ENCODE data around the gene ZNF488. TPM values are rescaled to one million over a fixed set of nuclear protein-coding genes. Genes with fewer than 3 reads are reported as not detected.

Gene ZNF488
- total and polyA plus RNA-seq, 9 donors = 1.2 to 5.2 (median 3.9) TPM

DNA sequence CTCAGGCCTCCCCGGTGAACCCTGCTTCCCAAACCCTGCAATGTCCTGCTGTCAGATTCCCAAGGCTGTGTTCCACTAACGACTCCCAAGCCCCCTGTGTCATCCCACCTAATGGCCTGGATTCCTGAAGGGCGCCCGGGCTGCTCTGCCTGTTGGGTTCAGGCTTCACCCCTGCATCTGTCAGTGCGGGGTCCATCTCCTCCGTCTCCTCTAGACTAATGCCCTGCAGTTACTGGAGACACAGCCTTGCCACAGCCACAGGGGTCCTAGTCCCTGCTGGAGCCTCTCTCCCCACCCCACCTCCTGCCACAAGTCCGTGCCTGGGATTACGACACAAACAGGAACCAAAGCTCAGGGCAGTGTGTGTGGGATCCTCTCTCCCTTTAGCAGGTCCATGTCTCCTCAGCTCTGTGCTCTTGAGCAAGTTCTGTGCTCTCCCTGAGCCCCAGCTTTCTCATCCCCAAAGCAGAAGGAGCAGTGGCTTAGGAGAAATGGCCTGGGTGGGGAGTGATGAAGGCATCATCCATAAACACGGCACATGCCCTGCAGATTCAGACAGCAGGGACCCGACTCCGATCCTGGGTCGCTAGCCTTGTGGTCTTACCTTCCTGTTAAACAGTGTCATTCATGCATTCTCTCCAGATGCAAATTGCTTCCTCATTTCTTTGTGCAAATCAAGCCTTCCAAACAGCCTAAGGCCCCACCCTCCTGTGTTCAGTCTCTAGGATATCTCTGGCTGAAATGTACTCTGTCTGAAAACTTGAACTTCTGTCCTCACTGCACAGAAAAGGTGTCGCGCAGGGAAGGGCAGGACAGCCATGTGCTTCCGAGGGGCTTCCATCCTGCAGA lies 44.1 kb downstream of the ZNF488 start:
- no peaks in the 10 kb centered on the region for H3K36me3 ChIP-seq (ENCODE audit: control insufficient read depth, insufficient read depth, low read length)
- H3K27ac ChIP-seq (ENCODE audit: low read length) = no peak overlapping the region
- no peak overlapping the region for H3K4me3 ChIP-seq (ENCODE audit: low read length)
- no peaks in the 10 kb centered on the region for H3K4me1 ChIP-seq (ENCODE audit: control insufficient read depth, insufficient read depth, low read length)
- DNase-seq = no peak
- peaks cover 13% of the 10 kb centered on the region for H3K27me3 ChIP-seq (ENCODE audit: control insufficient read depth, insufficient read depth, low read length)
- WGBS (ENCODE audit: insufficient coverage) = 72% methylated on average over 8 of the region's 15 CpGs
- H3K9me3 ChIP-seq (replicated peaks; ENCODE audit: control insufficient read depth, low read depth, low read length) = no peaks in the 10 kb centered on the region

GRCh38 chr10:47339186-47339735 lies 44.8 kb downstream of the ZNF488 start:
- H3K4me3 ChIP-seq (ENCODE audit: low read length) = no peak overlapping the region
- no peaks in the 10 kb centered on the region for H3K36me3 ChIP-seq (ENCODE audit: control insufficient read depth, insufficient read depth, low read length)
- no peaks in the 10 kb centered on the region for H3K4me1 ChIP-seq (ENCODE audit: control insufficient read depth, insufficient read depth, low read length)
- peaks cover 13% of the 10 kb centered on the region for H3K27me3 ChIP-seq (ENCODE audit: control insufficient read depth, insufficient read depth, low read length)
- no peak for DNase-seq
- no peaks in the 10 kb centered on the region for H3K9me3 ChIP-seq (replicated peaks; ENCODE audit: control insufficient read depth, low read depth, low read length)
- no peak overlapping the region for H3K27ac ChIP-seq (ENCODE audit: low read length)
- WGBS (ENCODE audit: insufficient coverage) = 82% methylated on average over 5 of the region's 8 CpGs

GRCh38 chr10:47337310-47337709 lies 46.8 kb downstream of the ZNF488 start:
- Histone ChIP-seq H3K4me1 (ENCODE audit: control insufficient read depth, insufficient read depth, low read length) (no peaks in the 10 kb centered on the region), H3K4me3 (ENCODE audit: low read length) (no peak overlapping the region), H3K27ac (ENCODE audit: low read length) (no peak overlapping the region), H3K36me3 (ENCODE audit: control insufficient read depth, insufficient read depth, low read length) (no peaks in the 10 kb centered on the region), H3K27me3 (ENCODE audit: control insufficient read depth, insufficient read depth, low read length) (peaks cover 13% of the 10 kb centered on the region), H3K9me3 (replicated peaks; ENCODE audit: control insufficient read depth, low read depth, low read length) (no peaks in the 10 kb centered on the region)
- no peak for DNase-seq
- WGBS (ENCODE audit: insufficient coverage) = 80% methylated on average over 2 of the region's 4 CpGs

DNA sequence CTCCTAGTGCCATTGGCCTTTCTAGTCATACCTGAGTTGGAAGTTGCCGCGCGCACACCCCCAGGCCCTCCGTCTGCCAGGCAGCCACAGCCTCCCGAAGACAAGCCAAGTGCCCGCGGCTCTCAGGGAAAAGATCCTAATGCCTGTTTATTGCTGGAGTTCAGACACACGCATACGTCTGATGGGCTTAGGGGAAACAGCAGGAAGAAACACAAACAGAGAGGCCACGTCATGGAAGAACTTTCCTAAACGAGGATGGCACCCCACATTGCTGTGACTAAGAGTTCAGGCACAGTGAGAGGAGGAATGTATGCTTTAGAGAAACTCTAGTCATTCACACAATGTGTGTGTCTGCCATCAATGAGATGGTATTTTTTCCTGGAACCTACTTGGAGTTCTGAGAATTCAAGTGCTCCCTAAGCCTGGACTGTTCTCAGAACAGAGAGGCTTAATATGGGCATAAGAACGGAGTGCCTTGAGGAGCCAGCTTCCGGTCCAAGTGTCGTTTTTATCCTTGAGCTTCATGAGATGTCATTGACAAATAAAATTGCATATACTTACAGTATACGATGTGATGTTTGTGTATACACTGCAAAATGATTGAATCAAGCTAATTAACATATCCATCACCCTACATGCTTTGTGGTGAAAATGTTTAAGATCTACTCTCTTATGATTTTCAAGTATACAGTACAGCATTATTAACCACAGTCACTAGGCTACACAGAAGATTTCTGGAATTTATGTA lies 47.5 kb downstream of the ZNF488 start:
- Histone ChIP-seq H3K27me3 (ENCODE audit: control insufficient read depth, insufficient read depth, low read length) (peaks cover 16% of the 10 kb centered on the region), H3K27ac (ENCODE audit: low read length) (no peak overlapping the region), H3K9me3 (replicated peaks; ENCODE audit: control insufficient read depth, low read depth, low read length) (no peaks in the 10 kb centered on the region), H3K36me3 (ENCODE audit: control insufficient read depth, insufficient read depth, low read length) (no peaks in the 10 kb centered on the region), H3K4me1 (ENCODE audit: control insufficient read depth, insufficient read depth, low read length) (no peaks in the 10 kb centered on the region), H3K4me3 (ENCODE audit: low read length) (no peak overlapping the region)
- 68% methylated on average over 9 of the region's 15 CpGs for WGBS (ENCODE audit: insufficient coverage)
- no peak for DNase-seq

DNA sequence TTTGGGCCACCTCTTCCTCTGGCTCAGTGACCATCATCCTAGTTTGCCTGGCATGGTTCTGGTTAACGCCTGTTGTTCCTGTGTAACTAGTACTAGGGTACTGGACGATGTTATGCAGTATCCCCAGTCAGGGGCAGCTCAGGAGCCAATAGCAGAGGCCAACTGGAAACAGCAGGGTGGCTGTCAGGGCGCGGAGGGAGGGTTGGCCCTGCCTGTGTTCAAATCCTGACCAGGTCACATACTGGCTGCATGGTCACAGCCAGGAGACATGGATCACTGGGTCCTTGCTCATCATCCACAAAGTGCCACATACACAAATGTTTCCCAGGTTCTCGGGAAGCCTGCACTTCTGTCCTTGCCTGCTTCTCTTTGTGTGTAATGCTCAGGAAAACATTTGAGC lies 48.2 kb downstream of the ZNF488 start:
- WGBS (ENCODE audit: insufficient coverage) = 85% methylated on average over 5 of the region's 5 CpGs
- no peak overlapping the region for H3K27ac ChIP-seq (ENCODE audit: low read length)
- H3K4me3 ChIP-seq (ENCODE audit: low read length) = no peak overlapping the region
- no peak for DNase-seq
- no peaks in the 10 kb centered on the region for H3K36me3 ChIP-seq (ENCODE audit: control insufficient read depth, insufficient read depth, low read length)
- H3K9me3 ChIP-seq (replicated peaks; ENCODE audit: control insufficient read depth, low read depth, low read length) = no peaks in the 10 kb centered on the region
- H3K27me3 ChIP-seq (ENCODE audit: control insufficient read depth, insufficient read depth, low read length) = peaks cover 16% of the 10 kb centered on the region
- H3K4me1 ChIP-seq (ENCODE audit: control insufficient read depth, insufficient read depth, low read length) = no peaks in the 10 kb centered on the region

DNA sequence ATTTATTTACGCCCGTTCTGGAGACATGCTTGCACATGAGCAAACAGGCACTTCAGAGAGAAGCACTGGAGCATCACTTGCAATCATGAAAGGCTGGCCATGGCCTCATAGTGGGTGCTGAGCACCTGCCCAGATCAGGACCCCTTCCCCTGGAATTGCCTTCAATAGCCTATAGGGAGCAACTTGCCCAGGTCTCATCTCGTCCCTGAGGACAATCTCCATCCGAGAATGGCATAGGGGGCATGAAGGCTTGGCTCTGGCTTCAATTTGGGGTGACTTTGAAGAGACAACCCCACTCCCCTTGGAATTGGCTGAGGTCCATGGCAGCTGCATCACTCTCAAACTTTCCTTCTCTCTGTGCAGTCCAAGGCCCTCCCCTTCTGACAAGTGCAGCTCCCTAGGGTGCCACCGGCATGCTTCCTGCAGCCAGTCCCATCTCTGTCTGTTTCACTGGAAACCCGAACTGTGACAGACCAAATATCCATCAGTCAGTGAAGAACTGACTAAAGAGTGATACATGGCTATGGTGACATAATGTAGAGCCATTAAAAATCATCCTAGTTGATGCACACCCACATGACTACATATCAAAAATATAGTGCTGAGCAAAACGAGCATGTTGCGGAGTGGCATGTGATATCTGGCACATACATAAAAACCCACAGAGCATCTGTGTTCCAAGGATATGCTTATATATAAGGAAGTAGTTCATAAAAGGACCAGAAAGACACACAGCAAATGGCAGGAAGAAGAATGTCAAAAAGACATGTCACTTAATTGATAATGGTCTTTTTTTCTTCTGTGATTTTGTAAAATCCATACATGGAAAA lies 49.4 kb downstream of the ZNF488 start:
- WGBS (ENCODE audit: insufficient coverage) = 75% methylated on average over 2 of the region's 8 CpGs
- Histone ChIP-seq H3K4me1 (ENCODE audit: control insufficient read depth, insufficient read depth, low read length) (no peaks in the 10 kb centered on the region), H3K4me3 (ENCODE audit: low read length) (no peak overlapping the region), H3K27me3 (ENCODE audit: control insufficient read depth, insufficient read depth, low read length) (peaks cover 13% of the 10 kb centered on the region), H3K27ac (ENCODE audit: low read length) (no peak overlapping the region), H3K36me3 (ENCODE audit: control insufficient read depth, insufficient read depth, low read length) (no peaks in the 10 kb centered on the region), H3K9me3 (replicated peaks; ENCODE audit: control insufficient read depth, low read depth, low read length) (no peaks in the 10 kb centered on the region)
- DNase-seq = no peak

- H3K36me3 ChIP-seq (ENCODE audit: control insufficient read depth, insufficient read depth, low read length) = no peaks in the 10 kb centered on the region
- peaks cover 11% of the 10 kb centered on the region for H3K27me3 ChIP-seq (ENCODE audit: control insufficient read depth, insufficient read depth, low read length)
- DNase-seq = no peak
- H3K4me1 ChIP-seq (ENCODE audit: control insufficient read depth, insufficient read depth, low read length) = no peaks in the 10 kb centered on the region
- no peaks in the 10 kb centered on the region for H3K9me3 ChIP-seq (replicated peaks; ENCODE audit: control insufficient read depth, low read depth, low read length)
- no peak overlapping the region for H3K4me3 ChIP-seq (ENCODE audit: low read length)
- no peak overlapping the region for H3K27ac ChIP-seq (ENCODE audit: low read length)
- WGBS (ENCODE audit: insufficient coverage) = no CpG with 5 or more reads among the region's 6 CpGs
These were observed 50.6 kb downstream of the ZNF488 start for GRCh38 chr10:47333532-47333931.

GRCh38 chr10:47332946-47333345 lies 51.1 kb downstream of the ZNF488 start:
- WGBS (ENCODE audit: insufficient coverage) = no CpG with 5 or more reads among the region's 3 CpGs
- H3K4me1 ChIP-seq (ENCODE audit: control insufficient read depth, insufficient read depth, low read length) = no peaks in the 10 kb centered on the region
- no peak overlapping the region for H3K4me3 ChIP-seq (ENCODE audit: low read length)
- DNase-seq = no peak
- H3K36me3 ChIP-seq (ENCODE audit: control insufficient read depth, insufficient read depth, low read length) = no peaks in the 10 kb centered on the region
- no peak overlapping the region for H3K27ac ChIP-seq (ENCODE audit: low read length)
- H3K9me3 ChIP-seq (replicated peaks; ENCODE audit: control insufficient read depth, low read depth, low read length) = no peaks in the 10 kb centered on the region
- peaks cover 11% of the 10 kb centered on the region for H3K27me3 ChIP-seq (ENCODE audit: control insufficient read depth, insufficient read depth, low read length)

DNA sequence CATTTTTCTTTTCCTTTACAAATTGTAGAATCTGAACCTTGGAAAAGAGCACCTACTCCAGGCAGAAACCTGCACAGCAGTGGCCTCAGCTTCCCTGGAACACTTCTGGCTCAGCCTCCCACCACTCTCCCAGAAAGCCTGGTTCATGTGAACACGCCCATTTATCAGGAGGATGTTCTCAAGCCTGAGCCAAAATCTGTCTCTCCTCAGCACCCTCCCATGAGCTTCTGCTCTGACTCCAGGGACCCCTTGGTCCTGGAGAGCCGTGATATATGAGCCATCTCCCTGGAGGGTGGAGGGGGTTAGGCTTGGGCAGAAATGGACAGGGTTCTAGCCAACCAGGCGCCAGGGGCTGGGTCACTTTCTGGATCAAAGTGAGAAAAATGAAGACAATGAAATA lies 51.7 kb downstream of the ZNF488 start:
- DNase-seq = no peak
- WGBS (ENCODE audit: insufficient coverage) = no CpG with 5 or more reads among the region's 3 CpGs
- no peak overlapping the region for H3K4me3 ChIP-seq (ENCODE audit: low read length)

More for the DNA sequence above, 51.7 kb downstream of the ZNF488 start:
- Histone ChIP-seq H3K36me3 (ENCODE audit: control insufficient read depth, insufficient read depth, low read length) (no peaks in the 10 kb centered on the region), H3K27ac (ENCODE audit: low read length) (no peak overlapping the region), H3K4me1 (ENCODE audit: control insufficient read depth, insufficient read depth, low read length) (no peaks in the 10 kb centered on the region), H3K9me3 (replicated peaks; ENCODE audit: control insufficient read depth, low read depth, low read length) (no peaks in the 10 kb centered on the region), H3K27me3 (ENCODE audit: control insufficient read depth, insufficient read depth, low read length) (peaks cover 11% of the 10 kb centered on the region)

Measured in muscle of leg (tissue), 11 donors.